K562 (cell line): ENCODE data around the gene SEMA6C. TPM values are rescaled to one million over a fixed set of nuclear protein-coding genes. Genes with fewer than 3 reads are reported as not detected.

Source experiments
- C11orf30 ChIP-seq: fragments of 450-650 bp; IDR thresholded peaks from 2 replicates; pipeline ENCODE4 v1.6.1; 2016; ENCODE audit warnings: low read depth, mild to moderate bottlenecking
- EHMT2 ChIP-seq: fragments of 450-650 bp; IDR thresholded peaks from 2 replicates; pipeline ENCODE4 v1.6.1; 2018; ENCODE audit warnings: antibody characterized with exemption
- HDAC8 ChIP-seq: fragments of 450-650 bp; IDR thresholded peaks from 2 replicates; pipeline ENCODE4 v1.6.1; 2016; ENCODE audit warnings: mild to moderate bottlenecking, missing genetic modification characterization, moderate library complexity, missing compliant biosample characterization
- LEF1 ChIP-seq: fragments of 450-650 bp; IDR thresholded peaks from 2 replicates; pipeline ENCODE4 v1.6.1; 2016; ENCODE audit warnings: mild to moderate bottlenecking
- MXI1 ChIP-seq: IDR thresholded peaks from 2 replicates; pipeline ENCODE4 v1.6.1; 2011; ENCODE audit warnings: low read depth, mild to moderate bottlenecking, improper control_type of control experiment, low read length
- MYC ChIP-seq, 2 experiments: fragments of 250-450 bp in 1 of 2; sonication (Bioruptor Pico) in 1 of 2; IDR thresholded peaks; 2 replicates each; pipeline versions ENCODE4 v1.5.1 to v1.6.1; 2012 to 2021; ENCODE audit warnings: low read depth in 2 of 2, borderline replicate concordance in 1 of 2, improper control_type of control experiment in 1 of 2, low read length in 1 of 2, mild to moderate bottlenecking in 1 of 2, moderate library complexity in 1 of 2
- NFIC ChIP-seq: fragments of 450-650 bp; IDR thresholded peaks from 2 replicates; pipeline ENCODE4 v1.6.1; 2017; ENCODE audit warnings: mild to moderate bottlenecking, inconsistent platforms
- NFYB ChIP-seq: IDR thresholded peaks from 2 replicates; pipeline ENCODE4 v1.6.1; 2011; ENCODE audit warnings: mild to moderate bottlenecking, moderate library complexity; ENCODE audit not compliant: insufficient read length; ENCODE audit errors: extremely low read depth
- PYGO2 ChIP-seq: fragments of 450-650 bp; IDR thresholded peaks from 2 replicates; pipeline ENCODE4 v1.6.1; 2016; ENCODE audit warnings: mild to moderate bottlenecking, missing genetic modification characterization, moderate library complexity, missing compliant biosample characterization
- RAD21 ChIP-seq, 2 experiments: fragments of 250-450 bp in 1 of 2; fragments of 450-650 bp in 1 of 2; sonication (Bioruptor Pico) in 1 of 2; formaldehyde crosslinking in 1 of 2; IDR thresholded peaks in 1 of 2; conservative IDR thresholded peaks in 1 of 2; 2 replicates each; pipeline versions ENCODE4 v1.4.0 to v1.8.0; 2020 to 2022; ENCODE audit warnings: mild to moderate bottlenecking in 2 of 2, moderate library complexity in 1 of 2
- SPI1 ChIP-seq: IDR thresholded peaks from 2 replicates; pipeline ENCODE4 v1.6.1; 2011; ENCODE audit warnings: low read depth, low read length, control low read depth, borderline replicate concordance
- ZNF253 ChIP-seq: fragments of 250-450 bp; sonication (Bioruptor Pico); conservative IDR thresholded peaks from 2 replicates; pipeline ENCODE4 v1.6.1; 2021; ENCODE audit warnings: mild to moderate bottlenecking
- ZNF507 ChIP-seq: conservative IDR thresholded peaks from 2 replicates; pipeline ENCODE4 v1.6.1; 2017; ENCODE audit warnings: missing genetic modification characterization, missing compliant biosample characterization
- polyA plus RNA-seq, 8 experiments: library from polyadenylated mRNA; depleted of rRNA in 4 of 8; stranded (reverse) in 5 of 8; unstranded in 3 of 8; fragments of >200 nt; fragmentation: Nextera tagmentation in 2 of 8; fragmentation: Illumina TruSeq in 1 of 8; extraction: Ambion mirVana in 2 of 8; extraction: Trizol in 1 of 8; gene quantifications; 2 replicates each; pipeline versions ENCODE4 v1.2.1 to v1.2.3, GENCODE V29; 2011 to 2014; ENCODE audit warnings: inconsistent platforms in 1 of 8, missing spikeins in 1 of 8
- total RNA-seq, 7 experiments: library from RNA; depleted of rRNA in 6 of 7; stranded (reverse); fragments of >200 nt in 6 of 7; fragmentation: Illumina TruSeq in 2 of 7; extraction: Trizol in 2 of 7; gene quantifications; 2 replicates each; pipeline versions ENCODE4 v1.2.1 to v1.2.3, GENCODE V29; 2011 to 2021; ENCODE audit warnings: low replicate concordance in 1 of 7

Gene SEMA6C
- total and polyA plus RNA-seq, 9 of the 15 experiments (the other 6 are each of a cell fraction or from before 2014, with no cell fraction given): 0.03 to 4.6 (median 0.95) TPM

GRCh38 chr1:151165281-151165737 lies 18.9 kb upstream of the SEMA6C start (continued):
- TF ChIP-seq PYGO2 (tag) (peak; percentile 31; the same call in 1 of the 2 replicates), LEF1 (peak; percentile 40), HDAC8 (no peak), NFYB (no peak), NFIC (no peak; the same call in 1 of the 2 replicates), SPI1 (no peak), RAD21 (CRISPR knock-in tag; conservative IDR thresholded peaks at IDR 0.05 in 1 of 2, IDR thresholded peaks at IDR 0.05 in 1 of 2) (no peak), C11orf30 (no peak), MYC (IDR thresholded peaks at IDR 0.05; ENCODE audit: low read depth, low read length) (no peak), MYC (CRISPR knock-in tag; IDR thresholded peaks at IDR 0.05; ENCODE audit: borderline replicate concordance, low read depth) (no peak), EHMT2 (no peak), ZNF507 (no peak), ZNF253 (no peak), MXI1 (no peak)
